ENCODE data around the gene PRKCD.

DNA sequence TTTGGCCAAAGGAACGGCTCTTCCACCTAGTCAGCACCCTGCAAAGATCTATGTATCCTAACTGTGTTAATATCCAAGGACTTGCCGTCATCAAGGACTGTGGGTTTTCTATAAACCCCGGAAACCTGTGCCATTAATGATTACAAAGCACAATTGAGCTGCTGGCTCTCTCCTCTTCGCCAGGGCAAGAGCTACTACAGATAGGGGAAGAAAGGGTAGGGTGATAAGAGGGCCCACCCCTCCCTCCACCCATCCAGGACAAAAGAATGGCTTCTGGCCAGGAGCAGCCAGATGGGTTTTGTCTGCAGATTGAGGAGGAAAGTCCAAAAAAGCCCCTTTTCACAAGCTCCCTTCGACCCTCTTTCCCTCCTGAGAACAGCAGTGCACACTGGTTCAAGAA lies 40.7 kb upstream of the PRKCD start:
- TF ChIP-seq RCOR1 (IDR thresholded peaks at IDR 0.05; ENCODE audit: insufficient replicate concordance, low read length) (no peak), BHLHE40 (IDR thresholded peaks at IDR 0.05; ENCODE audit: low read depth, low read length) (no peak), RFX5 (IDR thresholded peaks at IDR 0.05; ENCODE audit: low read depth, low read length) (no peak), POLR2A (IDR thresholded peaks at IDR 0.05; ENCODE audit: low read depth, low read length) (no peak), CHD1 (IDR thresholded peaks at IDR 0.05; ENCODE audit: low read depth, low read length) (no peak), CEBPB (IDR thresholded peaks at IDR 0.05; ENCODE audit: low read depth, low read length) (no peak), RAD21 (IDR thresholded peaks at IDR 0.05; ENCODE audit: low read length) (no peak), MXI1 (IDR thresholded peaks at IDR 0.05; ENCODE audit: borderline replicate concordance, low read depth, low read length) (no peak)
- TF ChIP-seq, protein P1, sequence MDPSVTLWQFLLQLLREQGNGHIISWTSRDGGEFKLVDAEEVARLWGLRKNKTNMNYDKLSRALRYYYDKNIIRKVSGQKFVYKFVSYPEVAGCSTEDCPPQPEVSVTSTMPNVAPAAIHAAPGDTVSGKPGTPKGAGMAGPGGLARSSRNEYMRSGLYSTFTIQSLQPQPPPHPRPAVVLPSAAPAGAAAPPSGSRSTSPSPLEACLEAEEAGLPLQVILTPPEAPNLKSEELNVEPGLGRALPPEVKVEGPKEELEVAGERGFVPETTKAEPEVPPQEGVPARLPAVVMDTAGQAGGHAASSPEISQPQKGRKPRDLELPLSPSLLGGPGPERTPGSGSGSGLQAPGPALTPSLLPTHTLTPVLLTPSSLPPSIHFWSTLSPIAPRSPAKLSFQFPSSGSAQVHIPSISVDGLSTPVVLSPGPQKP (IDR thresholded peaks at IDR 0.05; ENCODE audit: borderline replicate concordance, low read depth, low read length) = no peak
- TF ChIP-seq, protein P2, sequence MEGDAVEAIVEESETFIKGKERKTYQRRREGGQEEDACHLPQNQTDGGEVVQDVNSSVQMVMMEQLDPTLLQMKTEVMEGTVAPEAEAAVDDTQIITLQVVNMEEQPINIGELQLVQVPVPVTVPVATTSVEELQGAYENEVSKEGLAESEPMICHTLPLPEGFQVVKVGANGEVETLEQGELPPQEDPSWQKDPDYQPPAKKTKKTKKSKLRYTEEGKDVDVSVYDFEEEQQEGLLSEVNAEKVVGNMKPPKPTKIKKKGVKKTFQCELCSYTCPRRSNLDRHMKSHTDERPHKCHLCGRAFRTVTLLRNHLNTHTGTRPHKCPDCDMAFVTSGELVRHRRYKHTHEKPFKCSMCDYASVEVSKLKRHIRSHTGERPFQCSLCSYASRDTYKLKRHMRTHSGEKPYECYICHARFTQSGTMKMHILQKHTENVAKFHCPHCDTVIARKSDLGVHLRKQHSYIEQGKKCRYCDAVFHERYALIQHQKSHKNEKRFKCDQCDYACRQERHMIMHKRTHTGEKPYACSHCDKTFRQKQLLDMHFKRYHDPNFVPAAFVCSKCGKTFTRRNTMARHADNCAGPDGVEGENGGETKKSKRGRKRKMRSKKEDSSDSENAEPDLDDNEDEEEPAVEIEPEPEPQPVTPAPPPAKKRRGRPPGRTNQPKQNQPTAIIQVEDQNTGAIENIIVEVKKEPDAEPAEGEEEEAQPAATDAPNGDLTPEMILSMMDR (conservative IDR thresholded peaks at IDR 0.05; ENCODE audit: low read depth, low read length) = no peak
- TF ChIP-seq, protein P3, sequence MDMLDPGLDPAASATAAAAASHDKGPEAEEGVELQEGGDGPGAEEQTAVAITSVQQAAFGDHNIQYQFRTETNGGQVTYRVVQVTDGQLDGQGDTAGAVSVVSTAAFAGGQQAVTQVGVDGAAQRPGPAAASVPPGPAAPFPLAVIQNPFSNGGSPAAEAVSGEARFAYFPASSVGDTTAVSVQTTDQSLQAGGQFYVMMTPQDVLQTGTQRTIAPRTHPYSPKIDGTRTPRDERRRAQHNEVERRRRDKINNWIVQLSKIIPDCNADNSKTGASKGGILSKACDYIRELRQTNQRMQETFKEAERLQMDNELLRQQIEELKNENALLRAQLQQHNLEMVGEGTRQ (IDR thresholded peaks at IDR 0.05; ENCODE audit: low read depth, low read length) = no peak

Data from IMR-90 (cell line).